NT2/D1 (cell line): ENCODE measurements around the gene PLXNB2.

Experiments
- DNase-seq: peaks from one replicate; pipeline ENCODE4 v3.0.0-alpha.2; 2011; ENCODE audit warnings: low read depth, low spot score
- H3K27me3 ChIP-seq: 2 replicates; pipeline ENCODE4 v1.6.0; 2011; ENCODE audit warnings: mild to moderate bottlenecking; ENCODE audit not compliant: insufficient read length, insufficient read depth
- H3K36me3 ChIP-seq: 2 replicates; pipeline ENCODE4 v1.6.1; 2011; ENCODE audit warnings: mild to moderate bottlenecking, low read length, mixed read lengths; ENCODE audit not compliant: insufficient read depth, insufficient read length
- H3K4me1 ChIP-seq: 2 replicates; pipeline ENCODE4 v1.5.1; 2011; ENCODE audit not compliant: insufficient read depth, insufficient read length
- H3K4me3 ChIP-seq: 2 replicates; pipeline ENCODE4 v1.5.1; 2011; ENCODE audit warnings: low read depth; ENCODE audit not compliant: insufficient read length
- H3K9ac ChIP-seq: 2 replicates; pipeline ENCODE4 v1.6.0; 2011; ENCODE audit warnings: low read depth; ENCODE audit not compliant: insufficient read length
- H3K9me3 ChIP-seq: 2 replicates; pipeline ENCODE4 v1.5.1; 2011; ENCODE audit warnings: mild to moderate bottlenecking, low read length; ENCODE audit not compliant: insufficient read depth
- SUZ12 ChIP-seq: IDR thresholded peaks from 2 replicates; pipeline ENCODE4 v1.6.1; 2011; ENCODE audit not compliant: insufficient read length, insufficient read depth; ENCODE audit errors: extremely low read depth
- YY1 ChIP-seq: IDR thresholded peaks from 2 replicates; pipeline ENCODE4 v1.6.1; 2011; ENCODE audit not compliant: insufficient read length, insufficient read depth
- ZNF274 ChIP-seq: IDR thresholded peaks from 2 replicates; pipeline ENCODE4 v1.6.1; 2011; ENCODE audit warnings: mild to moderate bottlenecking, low read depth, low read length

PLXNB2 gene

GRCh38 chr22:50226063-50226874 is 81.2 kb downstream of the PLXNB2 start:
- no peaks in the 10 kb centered on the region for H3K27me3 ChIP-seq
- no peaks in the 10 kb centered on the region for H3K9me3 ChIP-seq
- no peak overlapping the region for H3K4me3 ChIP-seq
- DNase-seq: no peak
- peaks cover 53% of the 10 kb centered on the region for H3K36me3 ChIP-seq
- TF ChIP-seq YY1 (no peak), ZNF274 (no peak), SUZ12 (no peak)
- peaks cover 2% of the 10 kb centered on the region for H3K4me1 ChIP-seq
- H3K9ac ChIP-seq: no peak overlapping the region

DNA sequence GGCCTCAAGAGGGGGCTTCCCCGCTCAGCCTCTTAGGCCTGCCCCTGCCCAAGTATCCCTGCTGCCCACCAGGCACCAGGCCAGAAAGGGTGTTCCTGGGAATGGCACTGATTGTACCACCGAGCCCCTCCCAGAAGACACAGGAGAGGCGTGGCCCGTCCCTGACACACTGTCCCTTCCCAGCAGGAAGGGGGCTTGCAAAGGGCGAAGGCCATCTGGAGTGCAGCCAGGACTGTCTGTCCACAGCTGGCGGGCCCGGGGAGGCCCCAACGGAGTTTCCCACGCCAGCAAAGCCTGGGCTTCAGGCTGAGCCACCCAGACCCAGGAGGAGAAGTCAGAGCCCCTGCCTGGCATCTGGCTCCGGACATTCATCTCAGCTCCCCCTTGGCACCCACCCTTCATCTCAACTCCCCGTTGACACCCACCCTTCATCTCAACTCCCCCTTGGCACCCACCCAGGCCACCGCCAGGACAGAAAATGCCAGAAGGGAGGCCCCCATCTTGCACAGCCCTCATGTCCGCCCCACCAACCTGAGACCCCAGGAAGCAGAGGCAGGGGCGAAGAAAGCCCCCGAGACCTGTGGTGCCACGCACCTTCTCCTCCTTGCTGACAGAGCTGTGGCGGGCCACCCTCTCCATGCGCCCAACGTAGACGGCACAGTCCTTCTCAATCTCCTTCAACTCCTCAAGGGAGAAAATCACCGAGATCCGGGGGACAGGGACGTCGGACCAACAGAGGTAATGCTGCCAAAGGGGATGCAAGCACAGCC is 82.1 kb downstream of the PLXNB2 start:
- Histone ChIP-seq H3K36me3 (peaks cover 61% of the 10 kb centered on the region), H3K4me1 (peaks cover 2% of the 10 kb centered on the region), H3K27me3 (no peaks in the 10 kb centered on the region), H3K9me3 (no peaks in the 10 kb centered on the region), H3K9ac (no peak overlapping the region), H3K4me3 (no peak overlapping the region)
- DNase-seq: no peak
- TF ChIP-seq SUZ12: no peak
- no peak for TF ChIP-seq ZNF274
- no peak for TF ChIP-seq YY1
